ENCODE results near the gene TK2. TPM values are rescaled to one million over a fixed set of nuclear protein-coding genes. Genes with fewer than 3 reads are reported as not detected.
A peak's percentile ranks its signal among the peaks of the same experiment; 100 is the strongest.
"Not testable (repeated sequence)": the region's sequence is repeated elsewhere in the genome, so short reads cannot be mapped to it uniquely, and the experiment has no call there.

The TK2 gene
- total RNA-seq, 1 donor from 2014 or later: 19.5 TPM

DNA sequence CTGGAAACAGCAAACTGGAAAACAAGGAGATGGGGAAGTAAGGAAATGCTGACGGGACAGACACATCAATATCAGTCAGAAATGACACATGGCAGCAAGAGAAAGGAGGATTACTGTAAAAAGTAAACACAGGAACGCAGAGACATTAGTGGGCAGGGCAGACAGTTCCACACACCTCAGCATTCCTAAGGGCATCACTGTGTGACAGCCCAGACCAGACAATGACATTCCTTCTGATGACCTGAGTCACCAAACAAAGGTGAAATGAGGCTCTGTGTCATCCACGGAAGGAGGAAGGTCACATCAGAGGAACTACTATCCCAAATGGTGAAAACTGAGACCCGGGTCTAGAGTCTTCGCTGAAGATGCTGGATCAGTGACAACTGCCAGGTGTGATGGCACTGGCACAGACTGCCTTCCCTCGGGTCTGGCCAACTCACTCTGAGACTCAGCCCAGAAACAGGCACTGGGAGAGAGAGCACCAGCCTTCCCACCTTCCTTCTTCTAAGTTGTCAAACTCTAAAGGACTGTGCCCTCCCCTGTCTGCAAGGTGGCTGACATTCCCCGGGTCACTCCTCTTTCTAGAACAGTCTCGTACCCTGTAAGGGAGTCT is 36.7 kb downstream of the TK2 start:
- DNase-seq (no peak), ATAC-seq (ENCODE audit: poor library complexity) (no peak)
- intact Hi-C loops (cut with DNase I): no loop called here

DNA sequence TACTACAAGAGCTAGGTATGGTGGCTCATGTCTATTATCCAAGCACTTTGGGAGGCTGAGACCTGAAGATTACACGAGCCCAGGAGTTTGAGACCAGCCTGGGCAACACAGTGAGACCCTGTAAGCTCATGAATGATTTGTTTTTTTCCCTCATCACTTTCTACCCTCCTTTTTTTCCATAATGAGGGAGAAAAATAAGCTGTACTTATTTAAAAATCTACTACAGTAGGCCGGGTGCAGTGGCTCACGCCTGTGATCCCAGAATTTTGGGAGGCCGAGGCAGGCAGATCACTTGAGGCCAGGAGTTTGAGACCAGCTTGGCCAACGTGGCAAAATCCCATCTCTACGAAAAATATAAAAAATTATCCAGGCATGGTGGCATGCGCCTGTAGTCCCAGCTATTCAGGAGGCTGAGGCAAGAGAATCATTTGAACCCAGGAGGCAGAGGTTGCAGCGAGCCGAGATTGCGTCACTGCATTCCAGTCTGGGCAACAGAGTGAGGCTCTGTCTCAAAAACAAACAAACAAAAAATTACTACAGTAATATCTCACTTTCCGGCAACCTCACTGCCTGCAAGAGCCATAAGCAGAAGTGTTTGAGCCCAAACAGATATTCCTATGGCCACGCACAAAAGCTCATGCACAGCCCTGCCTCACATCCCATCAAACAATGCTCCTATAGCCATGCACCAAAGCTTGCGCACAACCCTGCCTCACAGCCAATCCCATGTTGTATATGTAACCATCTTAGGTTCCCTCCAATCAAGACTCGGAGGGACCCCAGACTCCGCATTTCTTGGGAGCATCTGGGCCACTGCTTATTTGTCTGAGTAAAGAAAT is 37.4 kb downstream of the TK2 start:
- ATAC-seq (ENCODE audit: poor library complexity): no peak
- DNase-seq: peak; percentile 64
- intact Hi-C loops (cut with DNase I): no loop called here

DNA sequence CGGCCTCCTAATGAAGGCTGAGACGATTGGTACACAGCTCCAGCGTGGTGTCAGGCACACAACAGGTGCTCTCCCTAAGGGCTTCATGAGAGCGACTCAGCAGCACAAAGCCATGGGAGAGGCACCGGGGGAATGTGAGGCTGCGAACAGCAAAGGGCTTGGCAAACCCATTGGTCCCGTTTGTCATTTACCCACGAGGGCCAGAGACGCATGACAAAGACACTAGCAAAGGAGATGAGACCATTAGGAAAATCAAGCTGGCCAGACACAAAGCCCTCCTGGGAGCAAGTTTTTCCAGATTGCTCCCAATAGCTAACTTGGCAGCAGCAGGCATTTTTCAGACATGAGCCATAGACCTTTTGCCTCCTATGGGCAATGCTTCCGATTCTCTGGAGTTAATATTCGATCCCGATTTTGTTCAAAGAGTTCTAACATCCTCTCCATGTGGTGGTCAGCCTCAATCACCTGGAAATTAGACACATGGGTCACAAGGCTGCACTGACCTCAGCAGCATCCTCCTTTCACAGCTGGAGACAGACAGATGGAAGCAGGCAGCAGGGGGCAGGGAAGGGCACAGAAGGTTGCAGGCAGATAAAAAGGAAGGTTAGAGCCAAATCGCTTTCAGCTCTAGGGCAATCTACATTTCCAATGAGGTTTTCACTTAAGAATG is 38.2 kb downstream of the TK2 start:
- intact Hi-C loops (cut with DNase I): no loop called here
- DNase-seq: no peak
- ATAC-seq (ENCODE audit: poor library complexity): peak; percentile 18

DNA sequence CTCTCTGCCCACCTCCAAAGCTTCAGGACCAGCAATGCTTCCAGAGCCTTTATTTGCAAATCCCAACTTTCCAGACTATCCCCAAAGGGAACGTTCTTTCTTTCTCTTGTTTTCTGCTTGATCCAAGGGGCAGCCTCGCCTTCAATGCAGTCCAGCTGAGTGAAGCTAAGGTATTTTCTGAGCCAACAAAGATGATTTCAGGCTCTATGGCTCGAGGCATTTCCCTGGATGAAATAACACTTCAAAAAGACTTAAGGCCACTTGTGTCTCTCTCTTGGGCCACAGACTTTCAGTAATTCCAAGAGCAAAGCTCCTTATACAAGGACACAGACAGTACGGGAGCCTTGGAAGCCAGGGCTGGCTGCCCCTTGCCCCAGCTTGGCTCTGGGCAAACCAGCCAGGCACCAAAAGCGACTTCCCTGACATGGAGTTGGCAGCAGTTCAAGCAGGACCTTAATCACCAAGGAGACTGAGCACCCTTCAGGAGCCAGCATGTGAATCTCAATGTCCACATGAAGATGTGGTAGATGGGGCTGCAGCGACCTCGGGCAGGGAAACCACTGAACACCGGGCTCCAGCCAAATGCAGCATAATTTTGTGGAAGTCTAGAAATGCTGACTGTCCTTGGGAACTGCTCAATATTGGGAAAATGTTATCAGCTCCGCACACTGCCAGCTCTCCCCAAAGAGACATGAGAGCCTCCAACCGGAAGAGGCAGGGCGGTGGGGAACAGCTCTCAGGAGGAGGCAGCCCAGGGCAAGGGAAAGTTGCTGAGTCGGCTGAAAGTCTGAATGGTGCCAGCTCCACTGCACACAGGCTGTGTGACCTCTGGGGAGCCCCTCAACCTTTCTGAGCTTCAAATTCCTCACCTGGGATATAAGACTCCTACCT is 39.0 kb downstream of the TK2 start:
- intact Hi-C loops (cut with DNase I): no loop called here
- ATAC-seq (ENCODE audit: poor library complexity): peak; percentile 44
- DNase-seq: peak; percentile 67

DNA sequence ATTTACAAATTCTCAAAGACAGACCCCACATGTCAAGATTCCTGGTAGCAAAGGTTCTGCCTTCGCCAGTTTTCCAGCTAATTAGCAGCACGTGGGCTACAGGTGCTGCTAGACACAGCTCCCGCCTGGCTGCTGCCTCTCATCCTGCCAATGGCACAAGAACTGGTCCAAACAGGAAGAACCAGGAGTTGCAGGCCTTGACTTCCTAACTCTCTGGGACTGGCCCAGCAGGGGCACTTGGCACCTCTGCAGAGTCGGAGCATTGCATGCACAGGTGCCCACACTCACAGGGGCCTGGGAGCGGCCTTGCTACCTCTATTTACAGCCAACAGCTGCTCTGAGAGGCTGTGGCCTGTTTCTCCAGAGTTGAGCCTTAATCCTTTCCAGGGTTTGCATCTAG is 39.6 kb downstream of the TK2 start:
- DNase-seq (no peak), ATAC-seq (ENCODE audit: poor library complexity) (no peak)
- intact Hi-C loops (cut with DNase I): no loop called here

DNA sequence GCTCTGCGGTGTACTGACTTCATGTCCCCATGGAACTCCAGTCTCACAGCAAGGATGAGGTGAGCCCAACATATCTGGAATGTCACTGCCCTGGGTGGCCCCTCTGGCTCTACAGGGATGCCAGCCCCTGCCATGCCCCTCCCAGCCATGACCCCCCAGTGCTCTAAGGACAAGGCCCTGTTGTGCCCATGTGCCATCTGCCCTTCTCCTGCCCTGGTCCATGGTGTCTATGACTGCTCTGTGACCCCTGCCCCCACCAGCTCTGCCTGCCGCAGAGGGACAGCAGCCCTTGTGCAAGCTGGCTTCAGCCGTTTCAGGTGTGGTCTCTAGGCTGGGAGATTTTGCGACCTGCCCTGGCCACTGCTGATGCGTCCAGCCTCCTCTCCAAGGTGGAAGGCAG is 40.3 kb downstream of the TK2 start:
- ATAC-seq (ENCODE audit: poor library complexity) (no peak), DNase-seq (no peak)
- intact Hi-C loops (cut with DNase I): no loop called here

DNA sequence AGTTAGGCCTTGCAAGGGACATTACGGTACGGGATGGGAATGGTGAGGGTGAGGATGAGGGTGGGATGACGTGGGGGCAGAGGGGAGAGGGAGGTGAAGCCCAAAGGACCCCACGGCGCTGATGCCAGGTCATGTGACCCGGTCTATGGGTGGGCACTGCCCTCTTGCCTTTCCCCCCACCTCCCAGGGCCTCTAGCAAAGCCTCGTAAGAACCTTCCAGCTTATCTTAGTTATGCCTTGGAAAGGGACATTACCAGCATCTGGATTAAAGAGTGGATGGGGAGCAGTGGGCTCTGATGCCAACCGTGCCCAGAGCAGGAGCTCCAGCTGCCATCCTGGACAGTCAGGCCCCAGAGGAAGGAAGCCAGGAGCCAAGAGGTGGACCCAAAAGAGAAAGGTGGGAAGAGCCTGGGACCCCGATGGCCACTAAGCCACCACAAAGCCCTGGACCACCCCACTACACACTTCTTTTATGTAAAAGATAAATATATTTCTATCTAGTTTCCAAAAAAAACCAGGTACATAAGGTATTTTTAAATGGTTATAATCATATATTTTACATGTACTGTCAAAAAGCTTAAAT is 40.9 kb downstream of the TK2 start:
- no peak for ATAC-seq (ENCODE audit: poor library complexity)
- intact Hi-C loops (cut with DNase I): no loop called here
- DNase-seq: no peak

DNA sequence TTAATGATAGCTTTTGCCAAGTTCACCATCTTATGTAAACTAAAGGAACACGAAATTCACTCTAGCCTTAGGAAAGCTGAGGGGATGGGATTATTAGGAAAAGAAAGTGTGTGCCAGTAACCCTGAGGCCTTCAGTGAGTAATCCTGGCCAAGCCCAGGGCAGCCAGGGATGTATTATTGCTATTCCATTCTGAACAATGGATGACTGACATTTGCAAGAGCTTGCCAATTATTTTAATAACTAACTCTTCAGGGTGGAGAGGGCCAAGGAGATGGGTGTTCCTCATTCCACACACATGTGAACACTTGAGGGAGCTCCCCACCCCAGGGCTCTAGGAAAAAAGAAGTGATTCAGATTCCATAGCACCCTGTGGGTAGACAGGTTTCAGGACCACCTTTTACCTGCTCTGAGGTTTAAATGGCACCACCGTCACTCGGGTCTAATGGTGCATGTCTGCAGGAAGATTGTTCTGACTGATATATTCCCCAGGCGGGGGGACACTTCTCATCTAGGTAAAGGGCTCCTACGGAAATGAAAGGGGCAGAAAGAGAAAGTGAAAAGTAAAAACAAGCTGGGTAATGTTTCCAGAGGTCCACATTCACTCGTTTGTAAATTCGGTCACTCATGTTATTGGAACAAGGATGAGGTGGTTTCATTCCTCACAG is 41.5 kb downstream of the TK2 start:
- intact Hi-C loops (cut with DNase I): no loop called here
- ATAC-seq (ENCODE audit: poor library complexity): no peak
- no peak for DNase-seq

DNA sequence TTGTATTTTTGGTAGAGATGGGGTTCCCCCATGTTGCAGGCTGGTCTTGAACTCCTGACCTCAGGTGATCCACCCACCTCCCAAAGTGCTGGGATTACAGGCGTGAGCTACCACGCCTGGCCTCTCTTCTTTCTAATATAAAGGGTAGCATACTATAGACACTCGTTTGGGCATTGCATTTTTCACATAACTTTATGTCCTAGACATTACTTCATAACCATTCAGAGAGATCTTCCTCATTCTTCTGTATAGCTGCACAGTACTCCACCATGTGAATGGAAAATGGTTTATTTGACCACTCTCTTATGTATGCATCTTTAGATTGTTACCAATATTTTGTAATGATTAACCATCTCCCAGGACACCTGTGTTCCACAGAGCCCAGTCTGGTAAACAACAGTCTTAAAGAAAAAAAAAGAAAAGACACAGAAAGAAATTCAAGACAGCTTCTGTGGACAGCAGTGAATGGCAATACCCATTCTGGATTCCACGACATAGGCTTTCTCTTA is 42.1 kb downstream of the TK2 start:
- intact Hi-C loops (cut with DNase I): no loop called here
- DNase-seq: no peak
- no peak for ATAC-seq (ENCODE audit: poor library complexity)

DNA sequence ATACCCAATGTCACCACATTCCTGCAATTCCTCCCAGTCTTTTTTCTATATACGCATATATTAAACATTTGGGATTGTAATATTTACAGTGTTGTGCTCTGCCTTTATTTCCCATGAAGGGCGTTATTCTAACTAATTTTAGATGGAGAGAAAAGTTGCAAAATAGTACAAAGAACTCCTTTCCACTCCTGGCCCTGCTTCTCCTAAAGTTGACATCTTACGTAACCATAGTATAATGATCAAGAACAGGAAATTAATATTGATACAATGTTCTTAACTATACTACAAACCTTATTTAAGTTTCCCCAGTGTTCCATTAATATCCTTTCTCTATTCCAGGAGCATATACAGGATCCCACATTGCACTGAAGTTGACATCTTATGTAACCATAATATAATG is 46.3 kb downstream of the TK2 start:
- intact Hi-C loops (cut with DNase I): no loop called here
- ATAC-seq (ENCODE audit: poor library complexity): no peak
- no peak for DNase-seq

DNA sequence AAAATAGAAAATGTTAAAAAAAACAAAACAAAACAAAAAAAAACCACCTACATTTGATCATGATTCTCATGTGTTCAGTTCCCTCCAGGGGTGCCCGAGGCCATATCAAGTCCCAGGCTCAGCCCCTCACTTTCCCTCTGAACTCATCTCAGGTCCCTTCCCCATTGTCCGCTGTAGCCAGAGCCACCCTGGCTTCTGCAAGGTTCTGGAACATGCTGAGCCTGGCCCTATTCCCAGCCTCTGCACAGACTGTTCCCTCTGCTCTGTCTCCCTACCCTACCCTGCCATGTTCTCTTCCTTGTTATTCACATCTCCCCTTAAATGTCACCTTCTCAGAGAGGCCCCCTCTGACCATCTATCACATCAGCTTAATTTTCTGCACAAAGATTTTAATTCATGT is 46.9 kb downstream of the TK2 start:
- intact Hi-C loops (cut with DNase I): no loop called here
- DNase-seq: peak; percentile 81
- peak; percentile 94 for ATAC-seq (ENCODE audit: poor library complexity)

DNA sequence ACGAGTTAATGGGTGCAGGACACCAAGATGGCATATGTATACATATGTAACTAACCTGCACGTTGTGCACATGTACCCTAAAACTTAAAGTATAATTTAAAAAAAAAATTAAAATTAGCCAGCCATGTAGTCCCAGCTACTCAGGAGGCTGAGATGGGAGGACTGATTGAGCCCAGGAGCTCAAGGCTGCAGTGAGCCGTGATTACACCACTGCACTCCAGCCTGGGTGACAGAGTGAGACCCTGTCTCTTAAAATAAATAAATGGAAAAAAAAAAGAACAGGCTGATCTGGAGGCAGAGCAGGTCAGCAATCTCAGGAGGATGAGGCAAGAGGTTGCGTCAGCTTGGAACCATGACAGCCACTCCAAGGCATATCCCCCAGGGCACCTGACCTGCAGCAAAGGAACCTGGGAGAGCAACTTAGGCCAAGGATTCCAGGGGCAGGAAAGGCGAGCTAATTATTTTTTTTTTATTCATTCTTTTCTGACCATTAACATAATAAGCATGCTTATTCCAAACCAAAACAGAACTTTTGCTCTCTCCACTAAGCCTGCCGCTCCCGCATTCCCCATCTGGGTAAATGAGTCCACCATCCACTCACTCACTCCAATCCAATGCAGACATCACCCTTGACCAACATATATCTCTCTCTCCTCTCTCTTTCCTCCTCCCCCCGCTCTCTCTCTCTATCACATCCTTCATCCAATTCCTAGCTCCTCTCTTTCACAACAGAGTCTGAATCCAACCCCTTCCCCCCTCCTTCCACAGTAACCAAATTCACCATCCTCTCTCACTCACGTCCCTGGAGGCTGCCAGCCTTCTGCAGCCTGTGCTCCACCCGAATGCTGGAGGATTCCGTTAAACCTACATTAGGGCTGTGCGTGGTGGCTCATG is 47.7 kb downstream of the TK2 start:
- ATAC-seq (ENCODE audit: poor library complexity) (peak; percentile 90), DNase-seq (peak; percentile 82)
- intact Hi-C loops (cut with DNase I): no loop called here

DNA sequence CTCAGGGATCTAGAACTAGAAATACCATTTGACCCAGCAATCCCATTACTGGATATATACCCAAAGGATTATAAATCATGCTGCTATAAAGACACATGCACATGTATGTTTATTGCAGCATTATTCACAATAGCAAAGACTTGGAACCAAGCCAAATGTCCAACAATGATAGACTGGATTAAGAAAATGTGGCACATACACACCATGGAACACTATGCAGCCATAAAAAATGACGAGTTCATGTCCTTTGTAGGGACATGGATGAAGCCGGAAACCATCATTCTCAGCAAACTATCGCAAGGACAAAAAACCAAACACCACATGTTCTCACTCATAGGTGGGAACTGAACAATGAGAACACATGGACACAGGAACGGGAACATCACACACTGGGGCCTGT is 48.4 kb downstream of the TK2 start:
- intact Hi-C loops (cut with DNase I); DNase-seq; ATAC-seq (ENCODE audit: poor library complexity): not testable (repeated sequence)

DNA sequence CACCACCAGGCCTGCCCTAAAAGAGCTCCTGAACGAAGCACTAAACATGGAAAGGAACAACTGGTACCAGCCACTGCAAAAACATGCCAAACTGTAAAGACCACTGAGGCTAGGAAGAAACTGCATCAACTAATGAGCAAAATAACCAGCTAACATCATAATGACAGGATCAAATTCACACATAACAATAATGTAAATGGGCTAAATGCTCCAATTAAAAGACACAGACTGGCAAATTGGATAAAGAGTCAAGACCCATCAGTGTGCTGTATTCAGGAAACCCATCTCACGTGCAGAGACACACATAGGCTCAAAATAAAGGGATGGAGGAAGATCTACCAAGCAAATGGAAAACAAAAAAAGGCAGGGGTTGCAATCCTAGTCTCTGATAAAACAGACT is 52.0 kb downstream of the TK2 start:
- ATAC-seq (ENCODE audit: poor library complexity); DNase-seq; intact Hi-C loops (cut with DNase I): not testable (repeated sequence)

DNA sequence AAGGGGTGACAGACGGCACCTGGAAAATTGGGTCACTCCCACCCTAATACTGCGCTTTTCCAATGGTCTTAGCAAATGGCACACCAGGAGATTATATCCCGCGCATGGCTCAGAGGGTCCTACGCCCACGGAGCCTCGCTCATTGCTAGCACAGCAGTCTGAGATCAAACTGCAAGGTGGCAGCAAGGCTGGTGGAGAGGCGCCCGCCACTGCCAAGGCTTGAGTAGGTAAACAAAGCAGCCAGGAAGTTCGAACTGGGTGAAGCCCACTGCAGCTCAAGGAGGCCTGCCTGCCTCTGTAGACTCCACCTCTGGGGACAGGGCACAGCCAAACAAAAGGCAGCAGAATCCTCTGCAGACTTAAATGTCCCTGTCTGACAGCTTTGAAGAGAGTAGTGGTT is 53.7 kb downstream of the TK2 start:
- DNase-seq; intact Hi-C loops (cut with DNase I): not testable (repeated sequence)

DNA sequence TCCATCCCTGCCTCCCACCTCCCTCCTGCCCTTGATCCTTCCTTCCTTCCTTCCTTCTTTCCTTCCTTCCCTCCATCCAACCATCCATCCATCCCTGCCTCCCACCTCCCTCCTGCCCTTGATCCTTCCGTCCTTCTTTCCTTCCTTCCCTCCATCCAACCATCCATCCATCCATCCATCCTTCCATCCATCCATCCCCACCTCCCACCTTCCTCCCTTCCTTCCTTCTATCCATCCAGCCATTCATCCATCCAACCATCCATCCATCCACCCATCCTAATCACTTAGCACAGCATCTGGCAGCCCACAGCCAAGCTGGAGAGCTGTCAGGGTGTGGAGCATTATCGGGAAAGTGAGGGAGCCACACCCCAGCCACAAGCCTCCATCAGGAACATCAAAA is 54.5 kb downstream of the TK2 start:
- DNase-seq (peak; percentile 5), ATAC-seq (ENCODE audit: poor library complexity) (no peak)
- intact Hi-C loops (cut with DNase I): no loop called here

More for the DNA sequence above, 53.7 kb downstream of the TK2 start:
- not testable (repeated sequence) for ATAC-seq (ENCODE audit: poor library complexity)

DNA sequence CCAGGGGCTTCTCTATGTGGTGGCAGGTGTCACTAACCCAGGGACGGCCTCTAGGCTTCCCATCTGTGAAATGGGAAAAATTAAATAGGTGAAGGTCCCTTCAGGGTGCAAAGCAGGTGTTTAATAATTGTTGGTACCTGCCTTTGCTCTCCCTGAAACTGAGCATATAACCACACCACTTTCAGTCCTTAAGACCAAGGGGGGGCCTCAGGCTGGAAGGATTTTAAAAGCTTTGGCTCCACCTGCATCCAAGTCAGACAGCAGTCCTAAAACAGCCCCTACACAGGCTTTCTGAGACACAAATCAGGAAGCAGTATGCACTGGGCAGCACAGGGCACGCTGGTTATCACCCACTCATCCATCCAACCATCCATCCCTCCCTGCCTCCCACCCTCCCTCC is 55.0 kb downstream of the TK2 start:
- DNase-seq: no peak

More for the DNA sequence above, 55.0 kb downstream of the TK2 start:
- intact Hi-C loops (cut with DNase I): no loop called here
- no peak for ATAC-seq (ENCODE audit: poor library complexity)
